Astrocyte (in vitro differentiated cells and primary cell): ENCODE data around the gene PEX6. TPM values are rescaled to one million over a fixed set of nuclear protein-coding genes. Genes with fewer than 3 reads are reported as not detected.

ENCODE experiments used
- DNase-seq: peaks from one replicate; pipeline ENCODE4 v3.0.0-alpha.2; 2010; ENCODE audit warnings: low read depth
- FAIRE-seq: peaks from 2 replicates; lab custom pipeline; 2011; peaks lifted over from hg19 to GRCh38; lab: Jason Lieb, UNC
- H2AFZ ChIP-seq: 2 replicates; pipeline ENCODE4 v1.6.0; 2012; ENCODE audit warnings: low read depth, low read length, inconsistent platforms
- H3K27ac ChIP-seq: 2 replicates; pipeline ENCODE4 v1.5.1; 2011; ENCODE audit warnings: low read depth, low read length, inconsistent platforms
- H3K27me3 ChIP-seq: 2 replicates; pipeline ENCODE4 v1.6.0; 2011; ENCODE audit warnings: low read length, inconsistent platforms; ENCODE audit not compliant: insufficient read depth
- H3K36me3 ChIP-seq: 2 replicates; pipeline ENCODE4 v1.5.1; 2011; ENCODE audit warnings: low read length, inconsistent platforms; ENCODE audit not compliant: insufficient read depth
- H3K4me1 ChIP-seq: 2 replicates; pipeline ENCODE4 v1.5.1; 2011; ENCODE audit warnings: low read length, inconsistent platforms; ENCODE audit not compliant: insufficient read depth
- H3K4me2 ChIP-seq: 2 replicates; pipeline ENCODE4 v1.6.0; 2012; ENCODE audit warnings: low read length, inconsistent platforms
- H3K4me3 ChIP-seq: 2 replicates; pipeline ENCODE4 v1.5.1; 2011; ENCODE audit warnings: low read depth, mild to moderate bottlenecking, low read length, inconsistent platforms; ENCODE audit not compliant: insufficient read depth
- H3K79me2 ChIP-seq: 2 replicates; pipeline ENCODE4 v1.6.0; 2012; ENCODE audit warnings: mild to moderate bottlenecking, low read length, inconsistent platforms; ENCODE audit not compliant: insufficient read depth
- H3K9ac ChIP-seq: 2 replicates; pipeline ENCODE4 v1.6.0; 2012; ENCODE audit warnings: mild to moderate bottlenecking, low read length, inconsistent platforms
- H3K9me3 ChIP-seq: 2 replicates; pipeline ENCODE4 v1.5.1; 2012; ENCODE audit warnings: low read depth, mild to moderate bottlenecking, low read length, inconsistent platforms; ENCODE audit not compliant: insufficient read depth
- H4K20me1 ChIP-seq: 2 replicates; pipeline ENCODE4 v1.6.0; 2012; ENCODE audit warnings: low read length, inconsistent platforms; ENCODE audit not compliant: insufficient read depth
- H3K27ac Mint-ChIP-seq: one replicate; pipeline ENCODE4 v1.8.0; 2021; ENCODE audit warnings: mild to moderate bottlenecking, mixed read lengths; ENCODE audit not compliant: unreplicated experiment
- H3K27me3 Mint-ChIP-seq: one replicate; pipeline ENCODE4 v1.8.0; 2021; ENCODE audit warnings: low read depth, mixed read lengths; ENCODE audit not compliant: unreplicated experiment
- H3K36me3 Mint-ChIP-seq: one replicate; pipeline ENCODE4 v1.8.0; 2021; ENCODE audit warnings: low read depth, mixed read lengths; ENCODE audit not compliant: unreplicated experiment
- H3K4me1 Mint-ChIP-seq: one replicate; pipeline ENCODE4 v1.8.0; 2021; ENCODE audit warnings: low read depth, mixed read lengths; ENCODE audit not compliant: unreplicated experiment
- H3K4me3 Mint-ChIP-seq: one replicate; pipeline ENCODE4 v1.8.0; 2021; ENCODE audit warnings: mild to moderate bottlenecking, moderate library complexity, mixed read lengths; ENCODE audit not compliant: unreplicated experiment
- H3K9me3 Mint-ChIP-seq: one replicate; pipeline ENCODE4 v1.8.0; 2021; ENCODE audit warnings: mild to moderate bottlenecking, mixed read lengths; ENCODE audit not compliant: unreplicated experiment
- EZH2 ChIP-seq: IDR thresholded peaks from 2 replicates; pipeline ENCODE4 v1.6.1; 2012; ENCODE audit warnings: mild to moderate bottlenecking, low read length, inconsistent platforms; ENCODE audit not compliant: insufficient read depth
- total RNA-seq: library from RNA; stranded (reverse); gene quantifications from 2 replicates; pipeline ENCODE4 v1.2.1, GENCODE V29; 2021
- TF ChIP-seq, protein P1 (sequence below): IDR thresholded peaks from 2 replicates; pipeline ENCODE4 v1.5.1; 2011; ENCODE audit warnings: low read depth, mild to moderate bottlenecking, inconsistent platforms, low read length, moderate library complexity; ENCODE audit not compliant: insufficient read depth

The PEX6 gene
- total RNA-seq, 1 donor from 2014 or later, result 22.7 TPM

DNA sequence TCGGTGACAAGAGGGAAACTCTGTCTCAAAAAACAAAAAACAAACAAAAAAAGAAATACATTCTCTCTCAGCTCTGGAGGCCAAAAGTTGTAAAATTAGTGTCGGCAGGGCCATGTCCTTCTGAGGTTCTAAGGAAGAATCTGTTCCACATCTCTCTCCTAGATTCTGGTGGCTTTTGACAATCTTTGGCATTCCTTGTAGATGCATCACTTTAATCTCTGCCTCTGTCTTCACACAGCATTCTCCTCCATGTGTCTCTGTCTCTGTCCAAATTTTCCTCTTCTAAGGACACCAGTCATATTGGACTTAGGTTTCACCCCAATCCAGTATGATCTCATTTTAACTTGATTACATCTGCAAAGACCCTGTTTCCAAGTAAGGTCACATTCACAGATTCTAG, 14.5 kb upstream of the PEX6 start:
- H3K27me3 ChIP-seq, result no peaks in the 10 kb centered on the region
- no peak overlapping the region for H3K4me2 ChIP-seq
- peaks cover 4% of the 10 kb centered on the region for H3K4me1 Mint-ChIP-seq
- no peaks in the 10 kb centered on the region for H3K9me3 ChIP-seq
- H3K27ac ChIP-seq, result no peak overlapping the region
- H3K9ac ChIP-seq, result no peak overlapping the region
- DNase-seq (no peak), FAIRE-seq (peak; percentile 47)
- H3K4me3 Mint-ChIP-seq, result no peak overlapping the region
- H3K79me2 ChIP-seq, result peaks cover 28% of the 10 kb centered on the region
- no peak overlapping the region for H3K4me3 ChIP-seq
- no peak overlapping the region for H2AFZ ChIP-seq
- H3K36me3 Mint-ChIP-seq, result peaks cover 12% of the 10 kb centered on the region
- TF ChIP-seq, protein P1, sequence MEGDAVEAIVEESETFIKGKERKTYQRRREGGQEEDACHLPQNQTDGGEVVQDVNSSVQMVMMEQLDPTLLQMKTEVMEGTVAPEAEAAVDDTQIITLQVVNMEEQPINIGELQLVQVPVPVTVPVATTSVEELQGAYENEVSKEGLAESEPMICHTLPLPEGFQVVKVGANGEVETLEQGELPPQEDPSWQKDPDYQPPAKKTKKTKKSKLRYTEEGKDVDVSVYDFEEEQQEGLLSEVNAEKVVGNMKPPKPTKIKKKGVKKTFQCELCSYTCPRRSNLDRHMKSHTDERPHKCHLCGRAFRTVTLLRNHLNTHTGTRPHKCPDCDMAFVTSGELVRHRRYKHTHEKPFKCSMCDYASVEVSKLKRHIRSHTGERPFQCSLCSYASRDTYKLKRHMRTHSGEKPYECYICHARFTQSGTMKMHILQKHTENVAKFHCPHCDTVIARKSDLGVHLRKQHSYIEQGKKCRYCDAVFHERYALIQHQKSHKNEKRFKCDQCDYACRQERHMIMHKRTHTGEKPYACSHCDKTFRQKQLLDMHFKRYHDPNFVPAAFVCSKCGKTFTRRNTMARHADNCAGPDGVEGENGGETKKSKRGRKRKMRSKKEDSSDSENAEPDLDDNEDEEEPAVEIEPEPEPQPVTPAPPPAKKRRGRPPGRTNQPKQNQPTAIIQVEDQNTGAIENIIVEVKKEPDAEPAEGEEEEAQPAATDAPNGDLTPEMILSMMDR, result no peak
- no peak for TF ChIP-seq EZH2
- H4K20me1 ChIP-seq, result peaks cover 29% of the 10 kb centered on the region
- peak overlapping the region; percentile 13 for H3K27ac Mint-ChIP-seq
- no peaks in the 10 kb centered on the region for H3K4me1 ChIP-seq
- no peaks in the 10 kb centered on the region for H3K9me3 Mint-ChIP-seq
- no peaks in the 10 kb centered on the region for H3K27me3 Mint-ChIP-seq
- peaks cover 12% of the 10 kb centered on the region for H3K36me3 ChIP-seq

GRCh38 chr6:42989923-42990322, 10.9 kb upstream of the PEX6 start:
- Mint-ChIP-seq H3K27me3 (no peaks in the 10 kb centered on the region), H3K9me3 (no peaks in the 10 kb centered on the region), H3K27ac (no peak overlapping the region), H3K4me3 (no peak overlapping the region), H3K4me1 (peaks cover 27% of the 10 kb centered on the region), H3K36me3 (peaks cover 14% of the 10 kb centered on the region)
- Histone ChIP-seq H3K4me1 (peaks cover 17% of the 10 kb centered on the region), H3K36me3 (peaks cover 12% of the 10 kb centered on the region), H3K27ac (no peak overlapping the region), H3K9ac (no peak overlapping the region), H3K79me2 (peaks cover 52% of the 10 kb centered on the region), H3K27me3 (no peaks in the 10 kb centered on the region), H3K9me3 (no peaks in the 10 kb centered on the region), H4K20me1 (peaks cover 63% of the 10 kb centered on the region), H3K4me3 (no peak overlapping the region), H2AFZ (no peak overlapping the region), H3K4me2 (no peak overlapping the region)
- FAIRE-seq, result no peak
- TF ChIP-seq EZH2, result no peak
- TF ChIP-seq, protein P1, result no peak
- DNase-seq, result no peak

DNA sequence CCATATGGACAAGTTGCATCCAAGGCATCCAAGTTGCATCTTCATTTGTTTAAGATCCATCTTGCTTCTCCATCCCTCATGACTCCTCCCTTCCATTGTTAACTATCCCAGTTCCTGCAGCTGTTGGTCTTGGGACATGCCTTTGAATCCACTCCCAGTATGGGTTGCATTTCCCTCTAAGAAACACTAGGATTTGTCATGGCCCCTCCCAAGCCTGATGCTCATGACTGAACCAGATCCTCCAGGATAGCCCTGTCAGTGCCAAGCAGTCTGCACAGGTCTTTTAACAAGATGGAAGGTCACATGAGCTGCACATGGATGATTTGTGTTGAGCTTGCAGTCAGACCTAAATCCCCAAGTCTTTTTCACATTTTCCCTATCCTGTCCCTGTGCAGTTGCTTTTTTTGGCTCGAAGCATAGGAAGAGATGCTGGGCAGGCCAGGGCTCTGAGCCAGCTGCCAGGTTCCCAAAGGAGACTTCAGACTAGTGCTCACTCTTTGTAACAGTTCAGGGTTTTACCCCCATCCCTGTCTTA, 9.6 kb upstream of the PEX6 start:
- Mint-ChIP-seq H3K9me3 (no peaks in the 10 kb centered on the region), H3K36me3 (peaks cover 13% of the 10 kb centered on the region), H3K27me3 (no peaks in the 10 kb centered on the region), H3K27ac (no peak overlapping the region), H3K4me1 (peaks cover 27% of the 10 kb centered on the region), H3K4me3 (no peak overlapping the region)
- Histone ChIP-seq H3K9me3 (no peaks in the 10 kb centered on the region), H3K4me2 (no peak overlapping the region), H3K79me2 (peaks cover 53% of the 10 kb centered on the region), H3K4me1 (peaks cover 21% of the 10 kb centered on the region), H3K36me3 (peaks cover 10% of the 10 kb centered on the region), H3K27ac (no peak overlapping the region), H2AFZ (no peak overlapping the region), H3K9ac (no peak overlapping the region), H4K20me1 (peaks cover 61% of the 10 kb centered on the region), H3K4me3 (no peak overlapping the region), H3K27me3 (no peaks in the 10 kb centered on the region)
- TF ChIP-seq, protein P1, result no peak
- no peak for TF ChIP-seq EZH2
- FAIRE-seq (no peak), DNase-seq (peak; percentile 12)
